PC-3 (cell line): ENCODE results near the gene MORC1. TPM values are rescaled to one million over a fixed set of nuclear protein-coding genes. Genes with fewer than 3 reads are reported as not detected.

Experiments used
- ATAC-seq: fragments of 200-7000 bp; cut with Tn5 transposase; 2 replicates; pipeline ENCODE4 v1.9.1; 2020; ENCODE audit warnings: mild to moderate bottlenecking, moderate library complexity
- BruUV-seq: library from RNA; stranded (reverse); fragments of 400-500 nt; replicated peaks from 2 replicates; lab custom pipeline; 2021; lab: Mats Ljungman, UMichigan
- CTCF ChIA-PET: fragments of 300-600 bp; sonication (Branson Sonifier 250); formaldehyde crosslinking; loops from one replicate; lab custom pipeline; 2022; ENCODE audit warnings: antibody characterized with exemption; lab: Charles Lee
- POLR2A ChIA-PET: fragments of 300-600 bp; sonication (Branson Sonifier 250); formaldehyde crosslinking; loops from one replicate; lab custom pipeline; 2022; ENCODE audit warnings: antibody characterized with exemption; ENCODE audit not compliant: unreplicated experiment; lab: Charles Lee
- DNase-seq: peaks from one replicate; pipeline ENCODE4 v3.0.0-alpha.2; 2015
- H2AFZ ChIP-seq: fragments of 300-600 bp; sonication (generic); 2 replicates; pipeline ENCODE4 v1.6.0; 2016; ENCODE audit warnings: antibody characterized with exemption, low read length
- H3F3A ChIP-seq: fragments of 300-600 bp; sonication (generic); one replicate; pipeline ENCODE4 v1.6.0; 2017; ENCODE audit warnings: antibody characterized with exemption, low read length, control low read depth, mild to moderate bottlenecking; ENCODE audit not compliant: unreplicated experiment
- H3K27ac ChIP-seq: fragments of 300-600 bp; sonication (generic); 2 replicates; pipeline ENCODE4 v1.5.1; 2016; ENCODE audit warnings: mild to moderate bottlenecking, low read length
- H3K27me3 ChIP-seq: fragments of 300-600 bp; sonication (generic); 2 replicates; pipeline ENCODE4 v1.6.1; 2016; ENCODE audit warnings: low read length, mixed read lengths
- H3K36me3 ChIP-seq: fragments of 300-600 bp; sonication (generic); 2 replicates; pipeline ENCODE4 v1.6.1; 2016; ENCODE audit warnings: low read depth, mixed run types, low read length, mixed read lengths
- H3K4me1 ChIP-seq: fragments of 300-600 bp; sonication (generic); 2 replicates; pipeline ENCODE4 v1.5.1; 2016; ENCODE audit warnings: low read length; ENCODE audit not compliant: insufficient read depth
- H3K4me2 ChIP-seq: fragments of 300-600 bp; sonication (generic); 2 replicates; pipeline ENCODE4 v1.6.0; 2016; ENCODE audit warnings: low read length
- H3K4me3 ChIP-seq: fragments of 300-600 bp; sonication (generic); 2 replicates; pipeline ENCODE4 v1.5.1; 2016; ENCODE audit warnings: mild to moderate bottlenecking, low read length, mixed read lengths
- H3K79me2 ChIP-seq: fragments of 300-600 bp; sonication (generic); 2 replicates; pipeline ENCODE4 v1.6.1; 2017; ENCODE audit warnings: low read length, mixed read lengths
- H3K9ac ChIP-seq: fragments of 300-600 bp; sonication (generic); 2 replicates; pipeline ENCODE4 v1.6.0; 2016; ENCODE audit warnings: mild to moderate bottlenecking, low read length
- H3K9me2 ChIP-seq: fragments of 300-600 bp; sonication (generic); replicated peaks from 2 replicates; pipeline ENCODE4 v1.6.1; 2016; ENCODE audit warnings: mixed run types, low read length, mixed read lengths
- H3K9me3 ChIP-seq: fragments of 300-600 bp; sonication (generic); 2 replicates; pipeline ENCODE4 v1.6.1; 2016; ENCODE audit warnings: low read length, mixed read lengths
- H4K20me1 ChIP-seq: fragments of 300-600 bp; sonication (generic); 2 replicates; pipeline ENCODE4 v1.6.1; 2016; ENCODE audit warnings: low read length, mixed read lengths
- CTCF ChIP-seq: fragments of 300-600 bp; sonication (generic); conservative IDR thresholded peaks from 2 replicates; pipeline ENCODE4 v1.5.1; 2017; ENCODE audit warnings: antibody characterized with exemption, low read depth, mild to moderate bottlenecking, low read length
- EZH2 ChIP-seq: fragments of 300-600 bp; sonication (generic); IDR thresholded peaks from one replicate; pipeline ENCODE4 v1.6.1; 2017; ENCODE audit warnings: antibody characterized with exemption, mild to moderate bottlenecking, low read length; ENCODE audit not compliant: unreplicated experiment
- EZH2phosphoT487 ChIP-seq: fragments of 300-600 bp; sonication (generic); IDR thresholded peaks from 2 replicates; pipeline ENCODE4 v1.6.1; 2018; ENCODE audit warnings: mild to moderate bottlenecking, antibody characterized with exemption, low read length, borderline replicate concordance
- intact Hi-C: fragments of 100-400 bp; cut with micrococcal nuclease; formaldehyde crosslinking; loops from 2 replicates; pipeline ENCODE4 v1.9.0; 2023
- total RNA-seq: library from RNA; depleted of rRNA; stranded (reverse); fragments of >200 nt; gene quantifications from 2 replicates; pipeline ENCODE4 v1.2.3, GENCODE V29; 2014

Gene MORC1
- total RNA-seq, 1 experiment from 2014 or later: not detected

- no peaks in the 10 kb centered on the region for H3K4me1 ChIP-seq
- H3K9me3 ChIP-seq: no peaks in the 10 kb centered on the region
- no peaks in the 10 kb centered on the region for H3F3A ChIP-seq
- ATAC-seq (no peak), DNase-seq (no peak)
- BruUV-seq: no TSS peak
- no peaks in the 10 kb centered on the region for H3K79me2 ChIP-seq
- H3K27me3 ChIP-seq: peaks cover 40% of the 10 kb centered on the region
- POLR2A ChIA-PET: no interaction called here
- intact Hi-C loops: no loop called here
- TF ChIP-seq EZH2phosphoT487 (no peak), CTCF (no peak), EZH2 (no peak)
- no peaks in the 10 kb centered on the region for H4K20me1 ChIP-seq
- H2AFZ ChIP-seq: no peak overlapping the region
- H3K4me3 ChIP-seq: no peak overlapping the region
- no peak overlapping the region for H3K4me2 ChIP-seq
- CTCF ChIA-PET: no interaction called here
- H3K27ac ChIP-seq: no peak overlapping the region
- H3K36me3 ChIP-seq: no peaks in the 10 kb centered on the region
- H3K9ac ChIP-seq: no peak overlapping the region
- no peaks in the 10 kb centered on the region for H3K9me2 ChIP-seq
Observed at GRCh38 chr3:109112946-109113760, 4.8 kb downstream of the MORC1 start.

GRCh38 chr3:109109574-109109973 lies 8.4 kb downstream of the MORC1 start:
- no peak overlapping the region for H2AFZ ChIP-seq
- POLR2A ChIA-PET: no interaction called here
- H3K36me3 ChIP-seq: no peaks in the 10 kb centered on the region
- H3K4me3 ChIP-seq: no peak overlapping the region
- H3K9ac ChIP-seq: no peak overlapping the region
- no peaks in the 10 kb centered on the region for H3K4me1 ChIP-seq
- no peaks in the 10 kb centered on the region for H3F3A ChIP-seq
- no peak overlapping the region for H3K4me2 ChIP-seq
- no TSS peak for BruUV-seq
- DNase-seq (no peak), ATAC-seq (no peak)
- no peak for TF ChIP-seq EZH2phosphoT487
- TF ChIP-seq CTCF: no peak
- no peak for TF ChIP-seq EZH2
- intact Hi-C loops: no loop called here
- no peaks in the 10 kb centered on the region for H3K9me3 ChIP-seq
- H3K27me3 ChIP-seq: peaks cover 62% of the 10 kb centered on the region
- CTCF ChIA-PET: interaction anchor here (1.0 kb wide), 1 partner anchor 12 kb away, joined by 4 read pairs; no protein-coding TSS in a partner anchor
- no peaks in the 10 kb centered on the region for H4K20me1 ChIP-seq
- H3K79me2 ChIP-seq: no peaks in the 10 kb centered on the region
- no peaks in the 10 kb centered on the region for H3K9me2 ChIP-seq
- no peak overlapping the region for H3K27ac ChIP-seq

- peak; percentile 51 for DNase-seq
Observed at GRCh38 chr3:109098079-109098644, 19.8 kb downstream of the MORC1 start.

More at GRCh38 chr3:109098079-109098644, 19.8 kb downstream of the MORC1 start:
- BruUV-seq: no TSS peak
- no peak overlapping the region for H3K4me2 ChIP-seq
- H3K27me3 ChIP-seq: peaks cover 39% of the 10 kb centered on the region
- no peaks in the 10 kb centered on the region for H4K20me1 ChIP-seq
- no peaks in the 10 kb centered on the region for H3K4me1 ChIP-seq
- no peaks in the 10 kb centered on the region for H3F3A ChIP-seq
- H3K9me2 ChIP-seq: no peaks in the 10 kb centered on the region
- no peak overlapping the region for H3K9ac ChIP-seq
- no peak overlapping the region for H3K4me3 ChIP-seq
- no peaks in the 10 kb centered on the region for H3K79me2 ChIP-seq
- ChIA-PET CTCF (interaction anchor here (0.5 to 0.9 kb wide), 3 partner anchors 12 to 920 kb away, joined by 3 to 4 read pairs (median 3); no protein-coding TSS in a partner anchor), POLR2A (no interaction called here)
- H3K9me3 ChIP-seq: no peaks in the 10 kb centered on the region
- TF ChIP-seq EZH2phosphoT487 (no peak), CTCF (peak; percentile 60), EZH2 (no peak)
- H3K27ac ChIP-seq: no peak overlapping the region
- intact Hi-C loops: no loop called here
- H3K36me3 ChIP-seq: no peaks in the 10 kb centered on the region
- ATAC-seq: peak; percentile 92
- H2AFZ ChIP-seq: no peak overlapping the region
